DOHH2 (cell line): ENCODE measurements around the gene SLC8A1.

Experiments
- H3F3A ChIP-seq: fragments of 200-600 bp; sonication (generic), shearing (Covaris generic); 2 replicates; pipeline ENCODE4 v1.6.0; 2016; ENCODE audit warnings: antibody characterized with exemption, mild to moderate bottlenecking; ENCODE audit not compliant: control insufficient read depth, insufficient read depth
- H3K27ac ChIP-seq: fragments of 200-600 bp; sonication (generic); 2 replicates; pipeline ENCODE4 v1.5.1; 2014; ENCODE audit warnings: low read depth, mild to moderate bottlenecking, low read length, moderate library complexity
- H3K27me3 ChIP-seq: fragments of 200-600 bp; sonication (generic); 2 replicates; pipeline ENCODE4 v1.6.1; 2014; ENCODE audit warnings: mild to moderate bottlenecking, low read length, mixed read lengths; ENCODE audit not compliant: control insufficient read depth
- H3K36me3 ChIP-seq: fragments of 200-600 bp; sonication (generic); 2 replicates; pipeline ENCODE4 v1.6.1; 2014; ENCODE audit warnings: mild to moderate bottlenecking, low read length, moderate library complexity, mixed read lengths; ENCODE audit not compliant: control insufficient read depth
- H3K4me1 ChIP-seq: fragments of 200-600 bp; sonication (generic); 2 replicates; pipeline ENCODE4 v1.6.1; 2014; ENCODE audit warnings: mild to moderate bottlenecking, low read length, mixed read lengths; ENCODE audit not compliant: control insufficient read depth
- H3K4me2 ChIP-seq: fragments of 200-600 bp; sonication (generic); 2 replicates; pipeline ENCODE4 v1.6.0; 2014; ENCODE audit warnings: mild to moderate bottlenecking, low read length, moderate library complexity
- H3K4me3 ChIP-seq: fragments of 200-600 bp; sonication (generic); 2 replicates; pipeline ENCODE4 v1.5.1; 2014; ENCODE audit warnings: mild to moderate bottlenecking, low read length, mixed read lengths
- H3K79me2 ChIP-seq: fragments of 200-600 bp; sonication (generic); 2 replicates; pipeline ENCODE4 v1.6.1; 2014; ENCODE audit warnings: mild to moderate bottlenecking, low read length, mixed read lengths; ENCODE audit not compliant: control insufficient read depth
- H3K9me2 ChIP-seq: fragments of 200-600 bp; sonication (generic); replicated peaks from 2 replicates; pipeline ENCODE4 v1.6.1; 2014; ENCODE audit warnings: mild to moderate bottlenecking, low read length, mixed read lengths; ENCODE audit not compliant: control insufficient read depth
- H3K9me3 ChIP-seq: fragments of 200-600 bp; sonication (generic); 2 replicates; pipeline ENCODE4 v1.6.1; 2014; ENCODE audit warnings: antibody characterized with exemption, low read length, mixed read lengths; ENCODE audit not compliant: control insufficient read depth, insufficient read depth
- H4K20me1 ChIP-seq: fragments of 200-600 bp; sonication (generic); 2 replicates; pipeline ENCODE4 v1.6.0; 2014; ENCODE audit warnings: low read depth, mild to moderate bottlenecking, antibody characterized with exemption, low read length, moderate library complexity; ENCODE audit not compliant: control insufficient read depth, insufficient read depth
- EZH2phosphoT487 ChIP-seq: fragments of 200-600 bp; sonication (generic); IDR thresholded peaks from 2 replicates; pipeline ENCODE4 v1.6.1; 2017; ENCODE audit warnings: borderline replicate concordance, mild to moderate bottlenecking, antibody characterized with exemption, low read length, moderate library complexity, mixed read lengths
- TF ChIP-seq, protein P1 (sequence below): fragments of 200-600 bp; sonication (generic); IDR thresholded peaks from one replicate; pipeline ENCODE4 v1.5.1; 2014; ENCODE audit warnings: antibody characterized with exemption, mild to moderate bottlenecking, low read depth, low read length; ENCODE audit not compliant: poor library complexity, severe bottlenecking

The SLC8A1 gene

DNA sequence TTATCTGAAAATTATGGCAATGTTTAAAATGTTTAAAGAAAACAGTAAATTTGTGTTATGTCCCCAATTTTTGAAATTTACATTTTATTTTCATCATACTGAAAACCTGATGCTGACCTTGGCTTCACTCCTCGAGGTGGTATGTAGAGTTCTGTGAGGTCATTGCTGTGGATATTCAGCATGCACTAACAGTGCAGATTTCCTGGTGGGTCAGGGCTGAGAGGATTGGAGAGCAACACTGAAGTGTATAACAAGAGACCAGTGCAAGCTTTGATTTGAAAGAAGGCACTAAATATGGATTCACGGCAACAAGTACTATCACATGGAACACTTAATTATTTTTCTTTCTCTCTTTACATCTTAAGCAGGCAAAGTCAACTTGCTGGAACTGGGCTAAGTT, 134.1 kb downstream of the SLC8A1 start:
- H3K9me2 ChIP-seq = no peaks in the 10 kb centered on the region
- no peaks in the 10 kb centered on the region for H4K20me1 ChIP-seq
- H3K4me2 ChIP-seq = peak overlapping the region; percentile 25
- H3F3A ChIP-seq = peaks cover 7% of the 10 kb centered on the region
- H3K36me3 ChIP-seq = peaks cover 47% of the 10 kb centered on the region
- H3K79me2 ChIP-seq = peaks cover 42% of the 10 kb centered on the region
- peaks cover 20% of the 10 kb centered on the region; the same call in 1 of the 2 replicates for H3K9me3 ChIP-seq
- peaks cover 68% of the 10 kb centered on the region for H3K4me1 ChIP-seq
- H3K27me3 ChIP-seq = no peaks in the 10 kb centered on the region
- TF ChIP-seq EZH2phosphoT487 = no peak
- TF ChIP-seq, protein P1, sequence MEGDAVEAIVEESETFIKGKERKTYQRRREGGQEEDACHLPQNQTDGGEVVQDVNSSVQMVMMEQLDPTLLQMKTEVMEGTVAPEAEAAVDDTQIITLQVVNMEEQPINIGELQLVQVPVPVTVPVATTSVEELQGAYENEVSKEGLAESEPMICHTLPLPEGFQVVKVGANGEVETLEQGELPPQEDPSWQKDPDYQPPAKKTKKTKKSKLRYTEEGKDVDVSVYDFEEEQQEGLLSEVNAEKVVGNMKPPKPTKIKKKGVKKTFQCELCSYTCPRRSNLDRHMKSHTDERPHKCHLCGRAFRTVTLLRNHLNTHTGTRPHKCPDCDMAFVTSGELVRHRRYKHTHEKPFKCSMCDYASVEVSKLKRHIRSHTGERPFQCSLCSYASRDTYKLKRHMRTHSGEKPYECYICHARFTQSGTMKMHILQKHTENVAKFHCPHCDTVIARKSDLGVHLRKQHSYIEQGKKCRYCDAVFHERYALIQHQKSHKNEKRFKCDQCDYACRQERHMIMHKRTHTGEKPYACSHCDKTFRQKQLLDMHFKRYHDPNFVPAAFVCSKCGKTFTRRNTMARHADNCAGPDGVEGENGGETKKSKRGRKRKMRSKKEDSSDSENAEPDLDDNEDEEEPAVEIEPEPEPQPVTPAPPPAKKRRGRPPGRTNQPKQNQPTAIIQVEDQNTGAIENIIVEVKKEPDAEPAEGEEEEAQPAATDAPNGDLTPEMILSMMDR = no peak
- H3K4me3 ChIP-seq = no peak overlapping the region
- H3K27ac ChIP-seq = no peak overlapping the region

DNA sequence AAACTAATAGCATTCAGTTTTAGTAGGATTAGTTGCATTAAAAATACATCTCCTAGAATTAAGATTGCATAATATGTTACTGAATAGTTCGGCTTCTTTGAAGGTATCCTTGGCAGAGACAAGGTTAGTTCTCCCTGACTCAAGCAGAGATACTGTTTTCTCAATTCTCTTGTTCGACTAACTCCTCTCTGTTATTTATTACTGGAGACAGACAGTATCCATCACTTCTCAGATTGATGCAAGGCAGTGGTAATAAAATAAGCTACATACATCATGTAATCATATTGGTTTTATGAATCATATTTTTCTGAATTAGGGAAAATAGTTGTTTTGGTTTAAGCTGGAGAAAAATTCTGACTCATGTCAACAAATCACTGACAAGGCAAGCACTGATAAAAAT, 134.8 kb downstream of the SLC8A1 start:
- 0 out of 2 replicates have a peak overlapping the region, but pooled peaks have one; percentile 5 for H3K4me3 ChIP-seq
- no peak overlapping the region for H3K27ac ChIP-seq
- peak overlapping the region; percentile 27; the same call in 1 of the 2 replicates for H3K4me2 ChIP-seq
- peaks cover 47% of the 10 kb centered on the region for H3K36me3 ChIP-seq
- H4K20me1 ChIP-seq = no peaks in the 10 kb centered on the region
- no peak for TF ChIP-seq EZH2phosphoT487
- TF ChIP-seq, protein P1 = no peak
- peaks cover 20% of the 10 kb centered on the region; the same call in 1 of the 2 replicates for H3K9me3 ChIP-seq
- no peaks in the 10 kb centered on the region for H3K9me2 ChIP-seq
- H3K27me3 ChIP-seq = no peaks in the 10 kb centered on the region
- peaks cover 60% of the 10 kb centered on the region for H3K4me1 ChIP-seq
- peaks cover 35% of the 10 kb centered on the region for H3K79me2 ChIP-seq
- H3F3A ChIP-seq = peaks cover 5% of the 10 kb centered on the region

DNA sequence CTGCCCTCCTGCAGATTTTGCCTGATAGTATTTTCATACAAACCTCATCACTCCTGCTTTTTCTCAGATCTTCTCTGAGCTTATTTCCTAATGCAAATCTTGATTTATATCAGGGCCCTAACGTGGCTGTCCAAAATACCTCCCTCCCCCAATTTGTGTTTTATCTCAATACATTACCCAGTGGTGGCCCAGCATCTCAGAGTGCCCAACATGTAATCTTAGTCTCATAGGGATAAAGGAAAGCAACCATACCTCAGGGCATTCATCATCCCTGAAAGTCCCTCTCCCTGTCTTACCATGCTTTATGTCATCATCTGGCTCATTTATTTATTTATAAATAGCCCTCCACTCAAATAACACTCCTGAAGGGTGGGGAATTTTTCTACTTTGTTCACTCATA, 135.3 kb downstream of the SLC8A1 start:
- no peaks in the 10 kb centered on the region for H4K20me1 ChIP-seq
- 0 out of 2 replicates have a peak overlapping the region, but pooled peaks have one; percentile 5 for H3K4me3 ChIP-seq
- peaks cover 1% of the 10 kb centered on the region; the same call in 1 of the 2 replicates for H3F3A ChIP-seq
- no peaks in the 10 kb centered on the region for H3K9me2 ChIP-seq
- peaks cover 56% of the 10 kb centered on the region for H3K4me1 ChIP-seq
- no peaks in the 10 kb centered on the region for H3K27me3 ChIP-seq
- H3K79me2 ChIP-seq = peaks cover 34% of the 10 kb centered on the region
- peaks cover 49% of the 10 kb centered on the region for H3K36me3 ChIP-seq
- peak overlapping the region; percentile 19; the same call in 1 of the 2 replicates for H3K27ac ChIP-seq
- H3K4me2 ChIP-seq = peak overlapping the region; percentile 27; the same call in 1 of the 2 replicates
- no peak for TF ChIP-seq EZH2phosphoT487
- TF ChIP-seq, protein P1 = no peak
- peaks cover 20% of the 10 kb centered on the region; the same call in 1 of the 2 replicates for H3K9me3 ChIP-seq
